AG10803 (cell line): ENCODE results near the gene SEC14L3.

Experiments
- DNase-seq: peaks from one replicate; pipeline ENCODE4 v3.0.0; 2010; ENCODE audit warnings: low read depth
- H3K4me3 ChIP-seq: 2 replicates; pipeline ENCODE4 v1.5.1; 2011; ENCODE audit warnings: mild to moderate bottlenecking, low read length, control low read depth
- CTCF ChIP-seq: conservative IDR thresholded peaks from 2 replicates; pipeline ENCODE4 v1.5.1; 2011; ENCODE audit warnings: mild to moderate bottlenecking, low read length, control low read depth, inconsistent platforms

Gene SEC14L3

GRCh38 chr22:30444632-30445437 is 27.0 kb downstream of the SEC14L3 start:
- peak; percentile 44 for DNase-seq
- TF ChIP-seq CTCF: peak; percentile 65
- no peak overlapping the region for H3K4me3 ChIP-seq

GRCh38 chr22:30441088-30441487 is 30.7 kb downstream of the SEC14L3 start:
- no peak for DNase-seq
- H3K4me3 ChIP-seq: no peak overlapping the region
- no peak for TF ChIP-seq CTCF

GRCh38 chr22:30439836-30440235 is 32.0 kb downstream of the SEC14L3 start:
- TF ChIP-seq CTCF: no peak
- no peak for DNase-seq
- no peak overlapping the region for H3K4me3 ChIP-seq

GRCh38 chr22:30439226-30439625 is 32.6 kb downstream of the SEC14L3 start:
- H3K4me3 ChIP-seq: no peak overlapping the region
- TF ChIP-seq CTCF: no peak
- DNase-seq: no peak

GRCh38 chr22:30438559-30438958 is 33.3 kb downstream of the SEC14L3 start:
- DNase-seq: no peak
- no peak for TF ChIP-seq CTCF
- no peak overlapping the region for H3K4me3 ChIP-seq

GRCh38 chr22:30436196-30436595 is 35.6 kb downstream of the SEC14L3 start:
- H3K4me3 ChIP-seq: no peak overlapping the region
- TF ChIP-seq CTCF: no peak
- no peak for DNase-seq

- no peak overlapping the region for H3K4me3 ChIP-seq
- no peak for TF ChIP-seq CTCF
- no peak for DNase-seq
These were observed 36.1 kb downstream of the SEC14L3 start for GRCh38 chr22:30435674-30436126.
